HCT116 (cell line): ENCODE data around the gene SSX1. TPM values are rescaled to one million over a fixed set of nuclear protein-coding genes. Genes with fewer than 3 reads are reported as not detected.
"Not testable (repeated sequence)": the region's sequence is repeated elsewhere in the genome, so short reads cannot be mapped to it uniquely, and the experiment has no call there.

Source experiments
- ATAC-seq: fragments of 200-7000 bp; cut with Tn5 transposase; 2 replicates; pipeline ENCODE4 v1.9.1; 2020; ENCODE audit warnings: mild to moderate bottlenecking, moderate library complexity
- Bru-seq: library from RNA; stranded (reverse); fragments of 400-500 nt; gene quantifications from one replicate; lab custom pipeline; 2021; lab: Mats Ljungman, UMichigan
- BruChase-seq, 2 experiments: library from RNA; stranded (reverse); fragments of 400-500 nt; gene quantifications; one replicate each; lab custom pipeline; 2021; lab: Mats Ljungman, UMichigan
- BruUV-seq: library from RNA; stranded (reverse); fragments of 400-500 nt; replicated peaks from 2 replicates; lab custom pipeline; 2021; lab: Mats Ljungman, UMichigan
- CTCF ChIA-PET: fragments of 300-600 bp; sonication (Branson Sonifier 250); formaldehyde crosslinking; loops from one replicate; lab custom pipeline; 2021; ENCODE audit warnings: antibody characterized with exemption; lab: Charles Lee
- POLR2A ChIA-PET: fragments of 300-600, 350-600 bp; sonication (Branson Sonifier 250); formaldehyde crosslinking; loops from one replicate; lab custom pipeline; 2021; ENCODE audit warnings: antibody characterized with exemption; lab: Charles Lee
- RAD21 ChIA-PET, 2 experiments: fragments of 300-600 bp; sonication (Branson Sonifier 250); formaldehyde crosslinking; loops; one replicate each; lab custom pipeline; 2023; ENCODE audit warnings: low total read pairs in 2 of 2; ENCODE audit not compliant: uncharacterized antibody in 2 of 2, unreplicated experiment in 2 of 2, low non-redundant PET in 1 of 2; lab: Charles Lee
- DNase-seq: peaks from one replicate; pipeline ENCODE4 v3.0.0-alpha.2; 2010; ENCODE audit warnings: low read depth, low spot score
- H2AFZ ChIP-seq: fragments of 200-600 bp; shearing (Covaris generic), sonication (generic); 2 replicates; pipeline ENCODE4 v1.6.1; 2017; ENCODE audit warnings: low read depth, mixed run types, mixed read lengths, antibody characterized with exemption, low read length; ENCODE audit not compliant: poor library complexity, severe bottlenecking
- H3K27ac ChIP-seq: 2 replicates; pipeline ENCODE4 v1.5.1; 2012; ENCODE audit warnings: low read depth, low read length
- H3K27me3 ChIP-seq: fragments of 200-600 bp; sonication (generic); 2 replicates; pipeline ENCODE4 v1.6.1; 2016; ENCODE audit warnings: mixed run types, low read length, mixed read lengths; ENCODE audit not compliant: insufficient read depth
- H3K36me3 ChIP-seq, 2 experiments: fragments of 200-500 bp in 1 of 2; fragments of 200-600 bp in 1 of 2; sonication (Bioruptor generic) in 1 of 2; sonication (generic) in 1 of 2; 2 replicates each; pipeline versions ENCODE4 v1.5.1 to v1.6.1; 2014 to 2016; ENCODE audit warnings: low read length in 2 of 2, inconsistent platforms in 1 of 2, mixed read lengths in 1 of 2, mixed run types in 1 of 2; ENCODE audit not compliant: insufficient read depth in 2 of 2, control insufficient read depth in 1 of 2
- H3K4me1 ChIP-seq, 2 experiments: fragments of 200-600 bp in 1 of 2; sonication (generic) in 1 of 2; 2 replicates each; pipeline versions ENCODE4 v1.5.1 to v1.6.1; 2012 to 2017; ENCODE audit warnings: low read length in 2 of 2, inconsistent platforms in 1 of 2, mild to moderate bottlenecking in 1 of 2, mixed read lengths in 1 of 2, mixed run types in 1 of 2, moderate library complexity in 1 of 2; ENCODE audit not compliant: insufficient read depth in 2 of 2, control insufficient read depth in 1 of 2
- H3K4me2 ChIP-seq: fragments of 200-600 bp; sonication (generic); 2 replicates; pipeline ENCODE4 v1.6.1; 2017; ENCODE audit warnings: mixed run types, low read length, mixed read lengths
- H3K4me3 ChIP-seq, 2 experiments: fragments of 200-600 bp in 1 of 2; sonication (generic) in 1 of 2; replicated peaks in 1 of 2; 2 replicates each; pipeline ENCODE4 v1.5.1; 2011 to 2016; ENCODE audit warnings: low read length in 2 of 2, control low read depth in 1 of 2, low read depth in 1 of 2, mild to moderate bottlenecking in 1 of 2, mixed read lengths in 1 of 2, mixed run types in 1 of 2
- H3K79me2 ChIP-seq: fragments of 200-600 bp; sonication (generic); 2 replicates; pipeline ENCODE4 v1.6.1; 2017; ENCODE audit warnings: mild to moderate bottlenecking, mixed run types, low read length, moderate library complexity, mixed read lengths; ENCODE audit not compliant: insufficient read depth
- H3K9ac ChIP-seq: fragments of 200-600 bp; sonication (generic); 2 replicates; pipeline ENCODE4 v1.6.1; 2016; ENCODE audit warnings: low read length, mixed read lengths
- H3K9me2 ChIP-seq: fragments of 200-600 bp; sonication (generic), shearing (Covaris generic); 2 replicates; pipeline ENCODE4 v1.6.1; 2017; ENCODE audit warnings: mixed run types, mild to moderate bottlenecking, moderate library complexity; ENCODE audit not compliant: insufficient read depth
- H3K9me3 ChIP-seq, 2 experiments: fragments of 200-500 bp in 1 of 2; fragments of 200-600 bp in 1 of 2; sonication (Bioruptor generic) in 1 of 2; sonication (generic) in 1 of 2; 2 replicates each; pipeline ENCODE4 v1.6.1; 2014 to 2017; ENCODE audit warnings: low read length in 2 of 2, mixed read lengths in 2 of 2, inconsistent platforms in 1 of 2, low read depth in 1 of 2, mild to moderate bottlenecking in 1 of 2, mixed run types in 1 of 2, moderate library complexity in 1 of 2; ENCODE audit not compliant: control insufficient read depth in 1 of 2, insufficient read depth in 1 of 2
- H4K20me1 ChIP-seq: fragments of 200-600 bp; sonication (generic), shearing (Covaris generic); 2 replicates; pipeline ENCODE4 v1.6.1; 2017; ENCODE audit warnings: mixed run types, mild to moderate bottlenecking, moderate library complexity; ENCODE audit not compliant: insufficient read depth
- intact Hi-C: fragments of 100-400 bp; cut with micrococcal nuclease; formaldehyde crosslinking; loops from 2 replicates; pipeline ENCODE4 v1.10.0; 2022
- long read RNA-seq: library from polyadenylated mRNA; unstranded; transcript quantifications from one replicate; pipeline ENCODE4 v2.0.0, GENCODE V29; 2021; ENCODE audit not compliant: unreplicated experiment
- polyA plus RNA-seq: library from polyadenylated mRNA; unstranded; fragments of >200 nt; gene quantifications from 2 replicates; pipeline ENCODE4 v1.2.1, GENCODE V29; 2012; ENCODE audit warnings: missing spikeins
- total RNA-seq: library from RNA; stranded (reverse); gene quantifications from one replicate; pipeline ENCODE4 v1.2.1, GENCODE V29; 2021; ENCODE audit not compliant: unreplicated experiment

SSX1 gene
- total RNA-seq (not detected), Bru-seq, nascent RNA (percentile 19 among the genes with signal in this experiment), BruChase-seq, experiment 1, labeled RNA remaining after a 6-hour chase (percentile 14 among the genes with signal in this experiment), BruChase-seq, experiment 2, labeled RNA remaining after a 2-hour chase (percentile 12 among the genes with signal in this experiment)
- 0.04 and 0.05 TPM in 2 replicates for polyA plus RNA-seq
- long read RNA-seq, result 0 reads

DNA sequence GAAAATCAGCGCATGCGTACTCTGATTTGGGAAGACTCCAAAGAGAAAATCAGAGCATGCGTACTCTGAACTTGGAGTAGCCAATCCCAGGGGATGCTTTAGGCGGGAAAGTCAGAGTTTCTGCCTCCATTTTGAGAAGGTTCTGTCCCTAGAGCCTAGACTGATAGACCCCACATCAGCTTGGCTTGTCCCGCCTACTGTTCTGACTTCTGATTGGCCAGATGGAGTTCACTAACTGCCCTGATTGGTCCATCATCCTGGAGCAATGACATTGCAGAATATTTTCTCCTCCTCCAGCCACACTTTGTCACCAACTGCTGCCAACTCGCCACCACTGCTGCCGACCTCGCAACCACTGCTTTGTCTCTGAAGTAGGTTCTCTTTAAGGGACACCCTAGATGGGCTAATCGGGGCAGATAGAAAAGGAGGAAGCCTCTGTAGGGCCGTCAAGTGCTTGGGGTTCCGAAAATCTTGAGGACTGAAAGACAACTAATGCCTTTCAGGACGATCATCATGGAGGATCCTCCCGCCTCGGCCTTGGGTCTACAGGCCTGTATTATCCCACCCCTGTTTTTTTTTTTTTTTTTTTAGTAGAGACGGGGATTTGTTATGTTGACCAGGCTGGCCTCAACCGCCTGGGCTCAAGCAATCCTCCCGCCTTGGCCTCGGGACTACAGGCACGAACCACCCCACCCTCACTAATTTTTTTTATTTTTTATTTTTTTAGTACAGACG, at the start of gene SSX1:
SSX1 (plus strand) TSS at position 331 of the 735 bp plus-strand sequence. CDS start 1,850 bp downstream, outside the sequence.
- H3K9ac ChIP-seq, H4K20me1 ChIP-seq, DNase-seq, H3K79me2 ChIP-seq, H3K9me2 ChIP-seq, H3K27ac ChIP-seq, H3K36me3 ChIP-seq, intact Hi-C loops, H3K4me1 ChIP-seq, H3K9me3 ChIP-seq, H3K4me2 ChIP-seq, BruUV-seq, H3K27me3 ChIP-seq, ATAC-seq, POLR2A ChIA-PET, H2AFZ ChIP-seq, RAD21 ChIA-PET, H3K4me3 ChIP-seq, CTCF ChIA-PET: not testable (repeated sequence)

DNA sequence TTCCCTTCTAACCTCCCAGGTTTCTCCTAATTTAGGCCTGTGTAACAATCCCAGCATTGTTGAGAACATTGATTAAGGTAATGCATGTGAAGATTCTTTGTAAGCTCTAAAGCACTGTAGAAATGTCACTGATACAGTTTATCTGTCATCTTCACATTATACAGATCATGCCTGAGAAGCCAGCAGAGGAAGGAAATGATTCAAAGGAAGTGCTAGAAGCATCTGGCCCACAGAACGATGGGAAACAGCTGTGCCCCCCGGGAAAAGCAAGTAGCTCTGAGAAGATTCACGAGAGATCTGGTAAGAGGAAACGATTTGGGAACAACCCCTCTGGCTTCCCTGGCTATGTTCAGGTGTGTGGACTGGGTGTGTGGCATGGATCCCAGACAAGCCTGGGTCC, 40.9 kb upstream of the SSX1 start:
- DNase-seq, H3K27ac ChIP-seq, H3K79me2 ChIP-seq, intact Hi-C loops, H3K4me3 ChIP-seq, H2AFZ ChIP-seq, ATAC-seq, POLR2A ChIA-PET, H3K4me2 ChIP-seq, H3K4me1 ChIP-seq, H3K27me3 ChIP-seq, CTCF ChIA-PET, H3K9me2 ChIP-seq, H3K36me3 ChIP-seq, H4K20me1 ChIP-seq, RAD21 ChIA-PET, BruUV-seq, H3K9ac ChIP-seq, H3K9me3 ChIP-seq: not testable (repeated sequence)

DNA sequence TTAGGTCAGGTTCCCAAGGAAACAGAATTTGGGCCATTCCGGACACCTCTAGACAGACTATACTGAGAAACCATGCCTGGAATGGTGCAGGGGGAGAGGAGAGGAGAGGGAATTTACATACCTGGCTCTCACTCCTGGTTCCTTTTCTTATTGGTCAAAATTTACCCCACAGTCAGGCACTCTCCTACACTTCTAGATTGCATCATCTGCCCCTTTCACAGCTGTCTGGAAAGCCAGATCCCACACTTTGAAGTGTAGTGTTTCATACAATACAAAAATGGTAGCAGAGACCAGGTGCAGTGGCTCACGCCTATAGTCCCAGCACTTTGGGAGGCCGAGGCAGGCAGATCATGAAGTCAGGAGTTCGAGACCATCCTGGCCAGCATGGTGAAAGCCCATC, 31.0 kb upstream of the SSX1 start:
- H3K79me2 ChIP-seq, RAD21 ChIA-PET, H3K9me3 ChIP-seq, intact Hi-C loops, H2AFZ ChIP-seq, H3K36me3 ChIP-seq, H3K4me2 ChIP-seq, H3K9ac ChIP-seq, H3K27me3 ChIP-seq, H4K20me1 ChIP-seq, POLR2A ChIA-PET, H3K9me2 ChIP-seq, H3K4me3 ChIP-seq, BruUV-seq, DNase-seq, H3K27ac ChIP-seq, ATAC-seq, CTCF ChIA-PET, H3K4me1 ChIP-seq: not testable (repeated sequence)

DNA sequence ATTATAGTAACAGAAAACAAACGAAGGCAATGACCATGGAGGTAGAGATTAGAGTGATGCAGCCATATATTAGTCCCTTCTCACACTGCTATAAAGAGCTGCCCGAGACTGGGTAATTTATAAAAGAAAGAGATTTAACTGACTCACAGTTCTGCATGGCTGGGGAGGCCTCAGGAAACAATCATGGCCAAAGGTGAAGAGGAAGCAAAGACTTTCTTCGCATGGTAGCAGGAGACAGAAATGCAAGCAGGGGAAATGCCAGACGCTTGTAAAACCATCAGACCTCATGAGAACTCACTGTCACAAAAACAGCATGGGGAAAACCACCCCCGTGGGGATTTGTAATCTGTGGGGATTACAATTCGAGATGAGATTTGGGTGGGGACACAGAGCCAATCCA, 2.2 kb upstream of the SSX1 start:
- H3K36me3 ChIP-seq, H3K9me3 ChIP-seq, H3K4me1 ChIP-seq, H3K79me2 ChIP-seq, H3K27ac ChIP-seq, H2AFZ ChIP-seq, POLR2A ChIA-PET, ATAC-seq, H4K20me1 ChIP-seq, RAD21 ChIA-PET, H3K4me3 ChIP-seq, H3K9ac ChIP-seq, intact Hi-C loops, H3K9me2 ChIP-seq, H3K27me3 ChIP-seq, BruUV-seq, H3K4me2 ChIP-seq, CTCF ChIA-PET, DNase-seq: not testable (repeated sequence)
